SKM-1 treated with dmso at 0.1 percent for 144 hours (cell line): ENCODE results near the gene AP1M1.

Experiments used
- DNase-seq: peaks from one replicate; lab custom pipeline; 2025; ENCODE audit not compliant: unreplicated experiment; lab: John Stamatoyannopoulos, UW

The AP1M1 gene

DNA sequence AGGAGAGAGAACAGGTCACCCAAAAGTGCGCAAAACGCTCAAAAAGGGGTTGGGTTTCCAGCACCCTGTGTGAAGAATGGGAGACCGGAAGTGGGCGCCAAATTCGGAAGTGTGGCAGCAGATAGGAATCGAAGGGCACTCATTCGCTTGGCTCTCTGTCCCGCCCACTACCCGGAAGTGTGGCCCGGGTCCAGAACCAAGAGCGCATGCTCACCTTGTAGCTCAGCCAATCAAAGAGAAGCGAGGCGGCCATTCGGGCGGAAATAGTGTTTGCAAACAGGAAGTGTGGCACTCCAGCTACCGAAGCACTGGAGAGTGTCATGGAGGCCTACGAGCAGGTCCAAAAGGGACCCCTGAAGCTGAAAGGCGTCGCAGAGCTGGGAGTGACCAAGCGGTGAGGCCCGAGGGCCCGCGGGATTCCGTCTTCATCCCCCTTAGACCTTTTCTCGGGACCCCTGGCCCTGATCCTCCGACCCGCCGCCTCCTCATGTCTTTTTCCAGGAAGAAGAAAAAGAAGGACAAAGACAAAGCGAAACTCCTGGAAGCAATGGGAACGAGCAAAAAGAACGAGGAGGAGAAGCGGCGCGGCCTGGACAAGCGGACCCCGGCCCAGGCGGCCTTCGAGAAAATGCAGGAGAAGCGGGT, 12.5 kb upstream of the AP1M1 start, which contains the start of gene FAM32A:
FAM32A (plus strand) TSS at position 288 of the 645 bp plus-strand sequence; CDS start at position 321, 33 bp downstream.
- peak; percentile 98 for DNase-seq

DNA sequence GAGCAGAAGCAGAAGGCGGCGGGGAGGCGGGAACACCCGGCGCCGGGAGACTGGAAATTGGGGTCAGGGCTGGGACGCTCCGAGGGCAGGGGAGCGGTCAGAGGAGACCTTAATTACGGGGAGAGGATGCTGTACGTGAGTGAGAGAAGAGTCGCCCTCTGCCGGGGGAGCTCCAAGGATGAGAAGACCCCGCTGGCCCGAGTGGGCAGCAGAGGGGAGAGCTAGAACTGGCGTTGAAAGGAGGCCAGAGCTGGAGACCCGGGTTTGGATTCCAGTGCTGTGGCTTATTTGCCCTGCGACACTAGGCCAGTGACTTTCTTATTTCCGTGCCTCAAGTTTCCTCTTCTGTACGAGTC, 12.0 kb upstream of the AP1M1 start:
- peak; percentile 35 for DNase-seq

DNA sequence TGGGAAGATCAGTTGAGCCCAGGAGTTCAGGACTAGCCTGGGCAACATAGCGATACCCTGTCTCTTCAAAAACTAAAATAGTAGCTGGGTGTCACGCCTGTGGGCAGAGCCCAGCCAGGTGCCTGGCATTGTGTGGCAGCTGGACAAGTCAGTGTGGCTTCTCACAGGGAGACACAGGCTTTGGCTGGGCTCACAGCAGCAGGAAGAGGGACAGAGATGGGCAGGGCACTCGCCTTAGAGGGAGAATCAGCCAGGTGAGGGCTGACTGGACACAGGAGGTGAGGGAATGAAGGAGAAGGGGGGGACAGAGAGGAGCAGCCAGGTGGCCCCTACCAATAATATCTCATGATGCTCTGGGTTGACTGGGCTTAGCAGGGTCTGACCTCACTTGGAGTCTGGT, 9.2 kb upstream of the AP1M1 start:
- DNase-seq = no peak

DNA sequence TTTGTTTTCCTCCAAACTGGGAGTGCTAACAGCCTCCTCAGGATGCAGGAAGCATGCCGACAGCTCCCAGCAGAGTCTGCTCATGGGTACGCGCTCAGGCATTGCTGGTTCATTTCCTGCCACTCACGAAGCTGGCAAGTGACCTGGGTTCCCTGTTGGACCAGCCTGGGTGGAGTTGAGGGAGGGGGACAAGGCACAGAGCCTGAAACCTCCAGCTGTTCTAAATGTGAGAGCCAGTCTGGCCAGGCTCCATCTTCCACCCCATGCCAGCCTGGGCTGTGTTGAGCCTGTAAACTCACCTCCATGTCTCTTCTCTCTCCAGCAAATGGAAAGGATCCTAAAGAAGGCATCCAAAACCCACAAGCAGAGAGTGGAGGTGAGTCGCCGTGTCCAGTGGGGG, 7.5 kb upstream of the AP1M1 start:
- DNase-seq = no peak

DNA sequence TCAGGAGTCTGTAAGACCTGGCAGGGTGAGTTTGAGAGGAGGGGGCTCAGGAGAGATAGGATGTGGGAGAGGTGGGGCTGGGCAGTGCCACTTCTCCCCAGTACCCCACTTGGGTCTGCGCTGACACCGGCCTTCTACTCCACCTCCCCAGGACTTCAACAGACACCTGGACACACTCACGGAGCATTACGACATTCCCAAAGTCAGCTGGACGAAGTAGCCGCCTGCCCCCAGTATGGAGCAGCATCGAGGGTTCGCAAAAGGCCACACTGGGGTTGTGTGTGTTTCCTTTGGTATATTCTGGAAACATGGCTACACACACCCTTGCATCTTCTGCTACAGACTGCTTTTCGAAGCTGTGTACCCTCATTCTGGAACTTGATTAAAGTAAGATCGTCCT, 7.0 kb upstream of the AP1M1 start:
- DNase-seq = no peak

DNA sequence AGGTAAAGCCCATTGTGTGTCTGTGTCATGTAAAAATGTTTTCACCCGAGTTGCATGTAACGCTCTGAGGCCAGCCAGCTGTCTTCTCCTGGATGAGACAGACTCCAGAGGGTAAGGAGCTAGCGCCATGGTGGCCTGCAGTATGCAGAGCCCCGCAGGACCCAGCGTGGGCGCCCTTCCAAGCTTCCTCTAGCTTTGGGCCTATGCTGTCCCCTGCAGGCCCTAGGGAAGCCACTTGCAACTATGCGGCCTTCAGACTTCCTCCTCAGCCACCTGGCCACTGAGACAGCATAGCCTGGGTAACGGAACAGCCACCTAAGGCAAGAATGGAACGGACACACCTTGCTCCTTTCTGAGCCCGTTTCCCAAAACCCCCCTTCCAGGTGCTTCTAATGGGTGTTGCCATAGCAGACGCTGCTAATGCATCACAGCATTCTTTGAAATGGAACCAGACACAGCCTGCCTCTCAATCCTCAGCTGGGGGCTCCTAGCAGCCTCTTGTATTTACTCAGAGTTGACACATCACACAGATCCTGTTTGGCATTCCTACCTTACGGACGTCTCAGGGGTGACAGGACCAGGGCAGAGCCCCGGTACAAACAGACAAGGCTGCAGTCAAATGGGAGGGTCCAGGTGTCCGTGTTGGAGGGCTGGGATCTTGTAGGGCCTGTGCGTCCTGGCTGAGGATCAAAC, 6.3 kb upstream of the AP1M1 start:
- no peak for DNase-seq

DNA sequence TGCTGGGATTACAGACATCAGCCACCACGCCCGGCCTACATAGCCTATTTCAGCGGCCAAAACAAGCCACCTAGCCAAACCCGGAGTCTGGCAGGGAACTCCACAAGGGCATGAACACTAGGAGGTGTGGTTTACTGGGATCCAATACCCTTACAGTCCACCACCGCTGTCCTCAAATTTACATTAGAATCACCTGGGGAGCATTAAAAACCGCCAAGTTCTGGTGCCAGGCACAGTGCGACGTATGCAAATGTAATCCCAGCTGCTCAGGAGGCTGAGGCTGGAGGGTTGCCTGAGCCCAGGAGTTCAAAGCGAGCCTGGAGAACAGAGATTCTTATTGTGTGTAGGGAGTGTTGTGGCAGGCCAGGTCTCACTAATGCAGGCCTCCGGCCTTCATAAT, 4.2 kb upstream of the AP1M1 start:
- no peak for DNase-seq

DNA sequence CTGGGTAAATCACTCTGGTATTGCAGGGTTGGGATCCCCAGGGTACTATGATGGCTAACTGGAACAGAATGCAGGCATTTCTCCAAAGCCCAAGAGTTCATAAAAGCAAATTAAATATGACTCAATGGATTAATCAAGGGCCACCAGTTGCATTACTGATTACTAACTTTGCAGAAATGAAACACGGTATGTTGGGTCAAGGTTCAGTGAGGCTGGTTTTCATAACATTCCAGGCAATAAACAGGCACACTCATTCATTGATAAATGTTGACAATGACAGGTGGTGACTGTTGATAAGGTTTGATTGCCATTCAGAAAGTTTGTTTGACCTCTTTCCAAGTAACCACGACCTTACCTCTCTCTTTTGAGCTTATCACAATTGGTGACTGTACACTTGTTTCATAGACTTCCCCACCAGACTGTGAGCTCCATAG, 506 bp upstream of the AP1M1 start:
- no peak for DNase-seq

DNA sequence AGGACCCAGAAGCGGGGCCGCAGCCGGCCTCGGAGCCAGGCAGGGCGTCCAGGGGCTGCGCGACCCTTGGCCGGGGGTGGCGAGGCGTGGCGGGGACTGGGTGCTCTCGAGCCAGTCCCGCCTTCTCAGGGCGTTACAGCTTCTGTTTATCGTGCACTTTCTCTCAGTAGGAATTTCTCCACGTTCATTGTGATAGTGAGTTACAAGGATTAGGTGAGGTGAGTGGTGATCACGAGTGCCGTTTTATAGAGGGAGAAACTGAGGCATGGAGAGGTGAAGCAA, 600 bp downstream of the AP1M1 start:
- DNase-seq = no peak

DNA sequence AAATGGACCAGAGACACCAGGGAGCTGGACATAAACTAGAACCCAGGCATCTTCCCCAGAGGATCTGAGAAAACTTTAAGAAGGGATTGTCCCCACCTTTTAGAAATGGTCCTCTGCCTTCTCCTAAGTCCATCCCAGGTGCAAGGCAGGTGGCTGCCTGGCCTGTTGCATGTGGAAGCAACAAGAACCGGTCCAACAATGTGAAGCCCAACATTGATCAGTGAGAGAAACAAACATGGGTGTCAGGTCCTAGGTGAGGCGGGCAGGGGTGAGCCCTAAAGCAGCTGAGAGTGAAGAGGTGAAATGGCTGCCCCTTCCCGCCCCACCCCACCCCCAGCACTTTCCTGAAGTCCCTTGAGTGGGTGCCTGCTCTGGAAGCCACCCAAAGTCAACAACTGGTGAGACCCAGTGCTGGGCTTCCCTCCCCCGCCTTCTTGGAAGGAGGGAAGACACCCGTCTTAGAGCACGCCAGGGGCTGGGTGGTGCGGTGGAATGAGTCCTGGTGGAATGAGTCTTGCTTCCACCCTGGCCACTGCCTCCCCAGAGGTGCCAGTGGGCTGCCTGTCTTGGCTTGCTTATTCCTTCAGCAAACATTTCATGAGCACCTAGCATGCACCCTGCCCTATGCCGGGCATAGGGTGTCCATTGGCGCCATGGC, 1.7 kb downstream of the AP1M1 start:
- DNase-seq = no peak

DNA sequence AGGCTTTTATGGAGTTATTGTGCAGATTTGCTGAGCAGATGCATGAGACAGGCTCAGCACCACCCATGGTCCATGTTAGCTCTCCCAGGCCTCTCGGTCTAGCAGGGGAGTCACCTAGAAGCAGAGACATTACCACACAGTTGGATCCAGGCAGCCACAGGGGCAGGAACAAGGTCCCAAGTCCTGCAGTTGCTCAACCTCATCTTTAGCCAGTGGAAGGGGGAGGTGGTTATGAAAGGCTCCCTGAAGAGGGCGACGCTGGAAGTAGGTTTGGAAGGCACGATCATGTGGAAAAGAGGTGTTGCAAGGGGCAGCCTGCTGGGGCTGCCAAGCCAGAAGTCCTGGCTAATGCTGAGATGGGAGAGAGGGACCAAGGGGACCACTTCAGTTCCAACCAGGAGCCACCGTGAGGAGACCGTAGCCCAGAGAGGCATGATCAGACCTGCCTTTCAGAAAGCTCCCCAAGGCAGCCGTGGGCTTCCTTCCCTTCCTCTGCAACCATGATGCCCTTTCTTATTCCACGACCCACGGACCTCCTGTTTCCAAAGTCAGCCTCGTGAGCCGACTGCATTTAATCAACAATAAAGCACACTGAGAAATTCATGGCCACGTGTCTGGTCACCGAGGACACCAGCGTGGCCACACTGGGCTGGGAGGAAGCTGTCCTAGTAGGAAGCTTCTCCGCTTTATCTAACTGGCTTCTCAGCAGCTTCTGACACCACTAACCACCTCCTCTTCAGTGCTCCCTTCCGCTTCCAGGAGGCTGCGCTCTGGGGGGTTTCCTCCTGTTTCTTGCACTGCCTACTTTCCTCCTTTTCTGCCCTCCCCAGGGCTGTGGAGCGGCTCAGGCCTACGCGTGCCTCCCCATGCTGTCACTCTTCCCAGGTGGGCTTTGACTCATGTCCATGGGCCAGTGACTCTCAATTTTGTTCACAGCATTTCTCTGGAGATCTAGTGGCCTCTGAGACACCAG, 2.6 kb downstream of the AP1M1 start:
- peak; percentile 35 for DNase-seq

DNA sequence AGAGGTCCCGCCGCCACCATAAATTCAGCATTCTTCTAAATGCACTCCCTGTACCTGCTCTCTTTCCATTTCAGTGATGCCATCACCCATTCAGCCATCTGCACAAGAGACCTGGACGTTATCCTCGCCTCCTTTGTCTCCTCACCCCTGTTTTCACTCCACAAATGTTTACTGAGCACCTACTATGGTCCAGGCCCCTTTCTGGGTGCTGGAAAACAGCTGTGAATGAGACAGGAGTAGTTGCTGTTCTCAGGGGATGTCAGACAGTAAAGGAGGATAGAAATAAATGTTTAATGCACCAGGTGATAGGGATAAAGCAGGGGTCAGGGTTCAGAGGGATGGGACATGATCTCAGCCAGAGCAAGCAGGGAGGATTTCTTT, 3.3 kb downstream of the AP1M1 start:
- DNase-seq = no peak

DNA sequence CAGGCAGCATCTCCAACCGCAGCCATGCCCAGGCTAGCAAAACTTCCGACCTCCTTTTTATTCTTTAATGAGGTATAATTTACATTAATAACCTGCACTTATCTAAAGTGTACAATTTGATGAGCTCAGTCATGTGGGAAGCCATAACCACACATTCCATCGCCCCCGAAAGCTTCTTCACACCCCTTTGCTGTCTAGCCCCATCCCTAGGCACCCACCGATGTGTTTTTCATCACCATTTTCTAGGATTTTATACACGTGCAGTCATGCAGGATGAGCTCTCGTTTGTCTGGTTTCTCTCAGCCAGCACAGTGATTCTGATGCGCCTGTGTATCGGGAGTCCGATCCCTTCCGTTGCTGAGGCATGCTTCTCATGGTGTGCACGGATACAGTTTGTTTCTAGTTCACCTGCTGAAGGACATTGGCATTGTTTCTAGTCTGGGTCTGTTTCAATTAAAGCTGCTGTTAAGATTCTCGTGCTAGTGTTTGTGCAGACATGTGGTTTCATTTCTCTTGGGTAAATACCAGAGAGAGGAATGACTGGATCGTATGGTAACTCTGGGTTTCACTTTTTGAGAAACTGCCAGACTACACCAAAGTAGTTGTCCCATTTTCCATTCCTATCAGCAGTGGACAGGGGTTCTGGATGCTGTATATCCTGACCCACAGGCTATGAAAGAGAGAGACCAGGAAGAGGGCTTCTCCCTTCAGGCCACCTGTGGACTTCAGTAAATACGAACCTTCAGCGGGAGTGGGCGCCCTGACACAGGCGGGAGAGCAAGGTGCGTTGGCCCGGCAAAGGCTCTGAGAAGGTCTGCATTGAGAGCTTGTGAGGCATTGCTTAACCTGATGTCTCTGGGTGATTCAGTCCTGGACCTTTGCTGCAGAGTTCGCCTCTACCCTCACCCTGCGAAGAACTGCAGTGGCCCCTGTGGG, 4.9 kb downstream of the AP1M1 start:
- DNase-seq = no peak

DNA sequence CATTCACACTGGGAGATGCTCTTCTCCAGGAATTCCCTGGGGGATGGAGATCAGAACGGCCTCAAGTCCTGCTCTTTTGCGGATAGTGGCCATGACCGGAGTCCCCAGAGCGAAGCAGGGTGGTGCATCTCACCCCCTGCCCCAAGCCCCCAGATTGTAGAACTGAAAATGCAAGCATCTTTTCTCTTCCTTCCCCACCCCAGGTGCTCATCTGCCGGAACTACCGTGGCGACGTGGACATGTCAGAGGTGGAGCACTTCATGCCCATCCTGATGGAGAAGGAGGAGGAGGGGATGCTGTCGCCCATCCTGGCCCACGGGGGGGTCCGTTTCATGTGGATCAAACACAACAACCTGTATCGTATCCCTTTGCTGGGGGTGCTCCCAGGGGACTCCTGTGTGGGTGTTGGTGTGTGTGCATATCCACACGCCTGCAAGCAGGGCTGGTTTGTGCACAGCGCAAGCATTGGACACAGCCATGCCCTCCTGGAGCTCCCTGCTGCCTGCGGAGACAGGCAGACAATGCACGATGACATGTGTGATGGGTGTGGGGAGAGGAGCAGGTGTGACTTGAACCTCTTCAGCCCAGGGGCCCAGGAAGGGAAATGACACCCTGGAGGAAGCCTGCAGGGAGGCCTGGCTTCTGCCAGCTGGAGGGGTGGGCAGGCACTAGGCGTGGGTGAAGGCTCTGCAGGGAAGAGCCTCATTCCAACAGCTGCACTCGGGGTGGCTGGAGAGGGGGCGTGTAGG, 5.7 kb downstream of the AP1M1 start:
- DNase-seq = no peak

DNA sequence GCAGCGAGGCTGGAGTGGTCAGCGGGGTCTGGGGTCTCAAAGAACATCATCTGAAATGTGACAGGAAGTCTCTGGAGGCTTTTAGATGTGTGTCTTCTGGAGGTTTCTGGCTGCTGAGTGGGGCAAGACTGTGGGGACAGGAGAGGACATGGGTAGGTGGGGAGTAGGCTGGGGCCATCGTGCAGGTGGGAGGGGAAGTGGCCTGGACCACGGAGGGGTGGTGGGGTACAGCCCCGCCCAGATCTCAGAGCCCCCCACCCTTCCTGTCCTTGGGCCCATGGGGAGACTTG, 6.2 kb downstream of the AP1M1 start:
- DNase-seq = no peak

DNA sequence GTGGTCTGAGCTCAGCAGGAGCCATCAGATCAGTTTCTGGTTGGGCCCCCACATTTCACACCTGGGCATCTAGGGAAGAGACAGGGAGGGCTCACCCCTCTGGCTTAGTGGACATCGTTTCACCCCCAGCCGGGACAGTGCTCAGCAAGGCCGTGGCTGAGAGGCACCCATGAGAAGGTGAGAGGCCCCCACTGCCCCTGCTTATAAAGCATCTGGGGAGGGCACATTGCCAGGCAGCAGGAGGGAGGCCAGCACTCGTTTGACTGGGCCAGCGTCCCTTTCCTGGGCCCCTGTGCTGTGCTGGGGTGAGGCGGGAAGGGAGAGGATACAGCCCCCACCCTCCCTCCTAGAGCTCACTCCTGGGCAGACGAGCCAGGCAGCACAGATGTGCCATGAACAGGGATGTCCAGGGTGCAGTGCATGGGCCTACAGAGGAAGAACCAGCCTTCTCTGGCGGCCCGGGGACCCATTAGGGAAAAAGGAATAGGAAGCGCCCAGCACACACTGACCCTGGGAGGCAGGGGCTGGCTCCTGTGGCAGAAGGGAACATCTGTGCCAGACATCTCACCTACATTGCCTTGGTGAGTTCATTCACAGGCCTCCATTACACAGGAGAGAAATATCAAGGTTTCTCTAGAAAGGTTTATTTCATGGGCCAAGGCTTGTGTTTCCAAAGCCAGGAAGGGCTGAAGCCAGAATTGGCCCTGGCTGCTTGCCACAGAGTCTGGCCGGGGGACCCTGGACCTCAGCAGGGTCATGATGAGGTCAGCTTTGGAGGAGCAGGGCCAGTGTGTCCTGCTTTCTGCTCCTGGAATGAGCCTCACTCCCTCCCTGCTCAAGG, 7.7 kb downstream of the AP1M1 start:
- no peak for DNase-seq

DNA sequence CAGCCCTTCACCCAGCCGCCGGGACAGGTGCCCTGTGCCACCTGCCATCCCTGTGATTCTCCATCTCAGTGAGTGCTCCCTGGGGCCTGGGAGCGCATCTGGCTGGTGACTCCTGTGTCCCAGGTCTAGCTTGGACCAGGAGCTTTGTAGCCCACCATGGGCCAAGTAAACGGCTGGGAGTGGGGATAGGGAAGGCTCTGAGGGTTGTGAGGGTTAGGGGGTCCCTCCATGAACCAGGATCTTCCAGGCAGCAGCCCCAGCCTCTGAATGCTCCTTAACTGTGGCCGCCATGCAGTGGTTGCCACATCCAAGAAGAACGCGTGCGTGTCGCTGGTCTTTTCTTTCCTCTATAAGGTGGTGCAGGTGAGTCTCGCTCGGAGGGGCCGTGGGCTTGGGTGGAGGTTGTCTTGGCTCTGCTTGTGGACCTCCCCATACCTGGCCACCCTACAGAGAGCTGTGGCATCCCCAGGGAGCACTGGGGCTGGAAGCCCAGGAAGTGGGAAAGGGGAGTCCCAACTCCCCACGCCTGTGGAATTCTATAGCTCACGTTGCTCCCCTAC, 8.4 kb downstream of the AP1M1 start:
- no peak for DNase-seq

DNA sequence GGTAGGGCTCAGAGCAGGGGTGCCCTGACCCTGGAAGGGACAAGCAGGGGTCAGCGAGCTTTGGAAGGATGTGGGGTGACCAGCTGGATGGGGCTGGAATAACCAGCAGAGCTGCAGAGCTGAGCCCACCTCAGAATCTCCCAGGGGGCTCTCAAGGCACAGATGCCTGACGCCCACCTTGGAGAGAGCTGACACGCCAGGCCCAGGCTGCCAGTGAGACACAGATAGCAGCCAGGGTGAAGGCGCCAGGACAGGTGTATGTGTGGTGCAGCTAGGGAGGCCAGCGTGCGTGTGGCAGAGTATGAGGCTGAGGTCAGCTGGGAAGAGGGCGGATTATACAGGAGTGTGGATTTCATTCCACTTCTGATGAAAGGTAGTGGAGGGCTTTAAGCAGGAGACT, 8.9 kb downstream of the AP1M1 start:
- no peak for DNase-seq

DNA sequence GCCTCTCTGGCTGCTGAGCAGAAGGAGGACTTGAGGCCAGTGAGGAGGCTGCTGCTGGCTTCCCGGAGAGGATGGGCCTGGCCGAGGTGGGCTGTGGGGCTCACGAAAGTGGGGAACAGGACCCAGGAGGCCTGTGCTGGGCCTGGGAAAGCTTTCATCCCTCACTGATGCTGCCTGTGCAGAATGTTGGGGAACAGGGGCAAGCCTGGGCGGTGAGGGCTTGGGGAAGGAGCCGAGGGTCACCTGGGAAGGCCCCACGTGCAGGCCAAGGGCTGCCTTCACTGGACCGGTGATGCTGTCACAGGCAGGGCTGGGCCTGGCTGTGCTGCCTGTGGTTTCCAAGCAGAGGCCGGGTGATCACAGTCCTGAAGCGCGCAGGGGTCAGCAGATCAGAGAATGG, 9.4 kb downstream of the AP1M1 start:
- DNase-seq = no peak
